Right atrium auricular region (tissue), 2 donors: Measurements from ENCODE around the gene ATL1. TPM values are rescaled to one million over a fixed set of nuclear protein-coding genes. Genes with fewer than 3 reads are reported as not detected.

Experiments
- DNase-seq: peaks from one replicate; pipeline ENCODE4 v3.0.0-alpha.2; 2019; ENCODE audit warnings: low spot score
- H3K27ac ChIP-seq, 2 donors: fragments of 200-600 bp; sonication (generic); 1 replicate in 1 of 2; 2 replicates in 1 of 2; pipeline ENCODE4 v1.5.1; 2016 to 2019
- H3K27me3 ChIP-seq, 2 donors: fragments of 200-600 bp; sonication (generic); one replicate each; pipeline versions ENCODE4 v1.5.1 to v1.6.0; 2017 to 2019
- H3K36me3 ChIP-seq: fragments of 200-600 bp; sonication (generic); one replicate; pipeline ENCODE4 v1.5.1; 2016
- H3K4me1 ChIP-seq, 2 donors: fragments of 200-600 bp; sonication (generic); one replicate each; pipeline versions ENCODE4 v1.5.1 to v1.6.0; 2017 to 2019
- H3K4me3 ChIP-seq, 2 donors: fragments of 200-600 bp; sonication (generic); 1 replicate in 1 of 2; 2 replicates in 1 of 2; pipeline ENCODE4 v1.5.1; 2017 to 2019; ENCODE audit warnings: mild to moderate bottlenecking in 1 of 2, moderate library complexity in 1 of 2
- H3K9me3 ChIP-seq, 2 donors: fragments of 200-600 bp; sonication (generic); one replicate each; pipeline ENCODE4 v1.5.1; 2019
- total RNA-seq, 2 donors: library from RNA; depleted of rRNA; stranded (reverse); fragments of >200 nt; gene quantifications; one replicate each; pipeline ENCODE4 v1.1.0, GENCODE V29; 2016
- TF ChIP-seq, protein P1 (sequence below), 2 donors: fragments of 200-600 bp; sonication (generic); IDR thresholded peaks; one replicate each; pipeline ENCODE4 v1.5.1; 2019; ENCODE audit warnings: antibody characterized with exemption in 2 of 2

Gene ATL1
- total RNA-seq, 2 donors from 2014 or later: 2.2 to 2.6 TPM

DNA sequence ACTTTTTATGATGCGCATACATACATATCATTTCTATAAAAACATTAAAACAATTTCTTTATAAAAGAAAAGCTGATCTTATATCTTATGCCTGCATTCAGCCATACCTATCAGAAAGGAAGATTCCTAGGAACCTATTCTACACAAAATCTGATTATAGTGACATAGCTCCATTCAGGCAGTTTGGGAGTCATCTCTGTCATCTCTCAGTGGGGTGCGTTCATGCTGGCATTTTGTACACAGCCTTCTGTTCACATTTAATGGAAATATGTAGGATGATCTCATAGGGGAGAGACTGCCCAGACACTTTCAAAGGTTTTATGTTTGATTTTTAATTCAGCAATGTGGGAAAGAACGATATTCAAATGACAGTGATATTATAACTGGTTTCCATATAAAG lies 52.9 kb downstream of the ATL1 start:
- no peaks in the 10 kb centered on the region for H3K4me1 ChIP-seq
- H3K4me3 ChIP-seq: no peak overlapping the region
- no peaks in the 10 kb centered on the region for H3K9me3 ChIP-seq
- no peak overlapping the region for H3K27ac ChIP-seq
- no peaks in the 10 kb centered on the region for H3K36me3 ChIP-seq
- DNase-seq: no peak
- no peaks in the 10 kb centered on the region for H3K27me3 ChIP-seq
- TF ChIP-seq, protein P1, sequence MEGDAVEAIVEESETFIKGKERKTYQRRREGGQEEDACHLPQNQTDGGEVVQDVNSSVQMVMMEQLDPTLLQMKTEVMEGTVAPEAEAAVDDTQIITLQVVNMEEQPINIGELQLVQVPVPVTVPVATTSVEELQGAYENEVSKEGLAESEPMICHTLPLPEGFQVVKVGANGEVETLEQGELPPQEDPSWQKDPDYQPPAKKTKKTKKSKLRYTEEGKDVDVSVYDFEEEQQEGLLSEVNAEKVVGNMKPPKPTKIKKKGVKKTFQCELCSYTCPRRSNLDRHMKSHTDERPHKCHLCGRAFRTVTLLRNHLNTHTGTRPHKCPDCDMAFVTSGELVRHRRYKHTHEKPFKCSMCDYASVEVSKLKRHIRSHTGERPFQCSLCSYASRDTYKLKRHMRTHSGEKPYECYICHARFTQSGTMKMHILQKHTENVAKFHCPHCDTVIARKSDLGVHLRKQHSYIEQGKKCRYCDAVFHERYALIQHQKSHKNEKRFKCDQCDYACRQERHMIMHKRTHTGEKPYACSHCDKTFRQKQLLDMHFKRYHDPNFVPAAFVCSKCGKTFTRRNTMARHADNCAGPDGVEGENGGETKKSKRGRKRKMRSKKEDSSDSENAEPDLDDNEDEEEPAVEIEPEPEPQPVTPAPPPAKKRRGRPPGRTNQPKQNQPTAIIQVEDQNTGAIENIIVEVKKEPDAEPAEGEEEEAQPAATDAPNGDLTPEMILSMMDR (IDR thresholded peaks at IDR 0.05): no peak

DNA sequence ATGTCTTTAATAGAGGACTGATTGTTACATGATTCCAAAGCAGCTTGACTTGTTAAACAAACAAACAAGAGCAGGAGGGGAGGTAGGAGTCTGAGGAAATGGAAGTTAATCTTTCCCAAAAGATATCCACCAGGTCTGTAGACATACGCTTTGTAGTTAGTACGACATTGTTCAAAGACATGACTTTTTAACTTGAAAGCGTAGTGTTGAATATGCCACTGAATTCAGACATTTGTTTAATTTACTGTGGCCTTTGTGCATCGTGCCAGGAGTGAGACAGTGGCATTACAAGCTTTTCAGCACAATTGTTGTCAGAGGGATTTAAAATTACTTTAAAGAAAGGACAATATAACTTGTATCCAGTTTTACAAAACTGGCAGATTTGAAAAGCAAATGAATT lies 55.1 kb downstream of the ATL1 start:
- Histone ChIP-seq H3K36me3 (no peaks in the 10 kb centered on the region), H3K27ac (no peak overlapping the region), H3K27me3 (no peaks in the 10 kb centered on the region), H3K9me3 (no peaks in the 10 kb centered on the region), H3K4me1 (no peaks in the 10 kb centered on the region), H3K4me3 (no peak overlapping the region)
- TF ChIP-seq, protein P1 (IDR thresholded peaks at IDR 0.05): no peak
- DNase-seq: no peak

DNA sequence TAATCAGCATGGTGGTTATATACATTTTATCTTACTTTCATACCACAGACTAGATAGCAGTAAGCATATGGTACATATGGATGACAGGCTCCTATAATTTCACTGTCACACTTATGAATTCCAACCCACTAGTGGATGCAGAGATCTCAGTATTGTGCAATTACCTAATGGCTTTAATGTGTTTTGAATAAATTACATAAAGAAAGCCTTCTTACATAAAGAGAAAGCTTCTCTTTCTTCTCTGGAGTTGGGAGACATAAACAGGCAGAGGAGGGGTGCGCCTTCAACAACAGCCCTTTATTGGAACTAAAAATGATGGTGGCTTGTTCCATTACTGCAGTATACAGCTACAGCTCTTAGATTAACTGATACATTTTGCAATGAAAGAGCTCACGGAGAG lies 55.6 kb downstream of the ATL1 start:
- Histone ChIP-seq H3K4me3 (no peak overlapping the region), H3K27me3 (no peaks in the 10 kb centered on the region), H3K9me3 (no peaks in the 10 kb centered on the region), H3K27ac (no peak overlapping the region), H3K4me1 (no peaks in the 10 kb centered on the region), H3K36me3 (no peaks in the 10 kb centered on the region)
- no peak for DNase-seq
- TF ChIP-seq, protein P1 (IDR thresholded peaks at IDR 0.05): no peak

DNA sequence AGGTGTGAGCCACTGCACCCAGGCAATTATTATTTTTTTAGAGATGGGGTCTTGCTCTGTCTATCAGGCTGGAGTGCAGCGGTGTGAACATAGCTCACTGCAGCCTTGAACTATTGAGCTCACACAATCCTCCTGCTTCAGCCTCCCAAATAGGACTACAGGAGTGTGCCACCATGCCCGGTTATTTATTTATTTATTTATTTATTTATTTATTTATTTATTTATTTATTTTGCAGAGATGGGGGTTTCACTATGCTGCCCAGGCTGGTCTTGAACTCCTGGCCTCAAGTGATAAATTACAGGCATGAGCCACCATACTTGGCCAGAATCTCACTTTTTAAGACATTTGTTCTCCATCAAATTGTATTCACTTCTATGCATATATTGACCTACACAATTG lies 56.3 kb downstream of the ATL1 start:
- H3K4me3 ChIP-seq: no peak overlapping the region
- no peaks in the 10 kb centered on the region for H3K27me3 ChIP-seq
- no peaks in the 10 kb centered on the region for H3K36me3 ChIP-seq
- TF ChIP-seq, protein P1 (IDR thresholded peaks at IDR 0.05): no peak
- no peak overlapping the region for H3K27ac ChIP-seq
- DNase-seq: no peak
- H3K9me3 ChIP-seq: no peaks in the 10 kb centered on the region
- H3K4me1 ChIP-seq: no peaks in the 10 kb centered on the region

DNA sequence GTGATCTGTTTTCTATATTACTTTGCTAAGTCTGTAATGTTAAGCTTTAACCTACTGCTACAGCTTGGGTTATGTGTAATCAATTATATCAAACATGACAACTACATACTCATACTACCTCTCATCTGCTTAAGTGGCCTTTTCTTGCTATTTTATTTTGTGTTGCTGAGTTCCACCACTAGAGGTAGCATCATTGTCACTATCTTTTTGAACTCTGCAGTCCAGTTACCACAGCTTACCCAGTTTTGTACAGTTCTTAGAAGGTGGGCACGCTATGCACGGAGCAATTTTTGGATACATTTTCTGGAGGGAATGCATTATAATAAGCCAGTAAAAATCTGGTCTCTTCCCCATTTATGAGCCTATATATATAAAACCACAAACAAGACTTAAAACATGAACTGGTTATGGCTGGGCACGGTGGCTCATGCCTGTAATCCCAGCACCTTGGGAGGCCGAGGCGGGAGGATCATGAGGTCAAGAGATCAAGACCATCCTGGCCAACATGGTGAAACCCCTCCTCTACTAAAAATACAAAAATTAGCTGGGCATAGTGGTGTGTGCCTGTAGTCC lies 59.7 kb downstream of the ATL1 start:
- Histone ChIP-seq H3K27ac (no peak overlapping the region), H3K4me1 (no peaks in the 10 kb centered on the region), H3K4me3 (no peak overlapping the region), H3K36me3 (no peaks in the 10 kb centered on the region), H3K9me3 (no peaks in the 10 kb centered on the region), H3K27me3 (no peaks in the 10 kb centered on the region)
- TF ChIP-seq, protein P1 (IDR thresholded peaks at IDR 0.05): peak; percentile 23 to 74
- DNase-seq: no peak

DNA sequence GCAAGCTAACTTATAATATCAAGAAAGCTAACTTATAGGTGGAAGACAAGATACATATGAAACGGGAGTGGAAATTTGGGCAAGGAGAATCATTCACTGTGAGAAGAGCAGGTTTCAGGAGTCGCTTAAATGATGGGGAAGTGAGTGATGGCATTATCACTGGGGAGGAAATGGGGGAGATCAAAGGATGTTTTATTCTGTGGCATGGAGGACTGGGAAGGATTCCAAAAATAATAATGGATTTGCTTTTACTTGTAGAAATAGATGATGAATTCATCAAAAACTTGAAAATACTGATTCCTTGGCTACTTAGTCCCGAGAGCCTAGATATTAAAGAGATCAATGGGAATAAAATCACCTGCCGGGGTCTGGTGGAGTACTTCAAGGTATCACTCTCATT lies 60.4 kb downstream of the ATL1 start:
- no peaks in the 10 kb centered on the region for H3K9me3 ChIP-seq
- H3K36me3 ChIP-seq: no peaks in the 10 kb centered on the region
- TF ChIP-seq, protein P1 (IDR thresholded peaks at IDR 0.05): no peak
- no peak overlapping the region for H3K27ac ChIP-seq
- no peak for DNase-seq
- H3K4me1 ChIP-seq: no peaks in the 10 kb centered on the region
- H3K27me3 ChIP-seq: no peaks in the 10 kb centered on the region
- no peak overlapping the region for H3K4me3 ChIP-seq
